GM21737 (cell line): Measurements from ENCODE around the gene SMIM20.

Experiments
- ATAC-seq: cut with Tn5 transposase; IDR thresholded peaks from one replicate; pipeline ENCODE4 v1.9.1; 2021; ENCODE audit warnings: mild to moderate bottlenecking, moderate library complexity; ENCODE audit not compliant: unreplicated experiment

Gene SMIM20

GRCh38 chr4:25925486-25926201, 11.6 kb downstream of the SMIM20 start:
- ATAC-seq: no peak

- ATAC-seq: no peak
These were observed 12.4 kb downstream of the SMIM20 start for GRCh38 chr4:25926462-25926861.

- no peak for ATAC-seq
These were observed 13.6 kb downstream of the SMIM20 start for GRCh38 chr4:25927361-25928195.

GRCh38 chr4:25928379-25929297, 14.6 kb downstream of the SMIM20 start:
- ATAC-seq: no peak

DNA sequence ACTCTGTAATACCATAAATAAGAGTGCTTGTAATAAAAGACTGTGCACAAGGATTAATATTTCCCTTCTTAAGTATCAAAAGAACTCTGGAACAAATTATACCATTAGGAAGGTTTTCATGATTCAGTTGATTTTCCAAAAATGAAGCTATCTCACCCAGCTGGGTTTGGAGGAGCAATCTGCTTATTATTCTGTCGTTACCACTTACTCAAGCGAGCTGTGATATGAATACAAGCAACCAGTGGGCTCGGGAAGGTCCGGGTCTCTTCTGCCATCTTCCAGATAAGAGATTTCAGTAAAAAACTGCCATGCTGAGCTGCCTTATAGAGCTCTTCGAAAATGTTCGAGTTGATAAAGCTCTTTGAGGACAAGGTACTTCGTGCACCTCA, 15.3 kb downstream of the SMIM20 start:
- ATAC-seq: no peak

GRCh38 chr4:25930731-25931354, 16.8 kb downstream of the SMIM20 start:
- no peak for ATAC-seq

DNA sequence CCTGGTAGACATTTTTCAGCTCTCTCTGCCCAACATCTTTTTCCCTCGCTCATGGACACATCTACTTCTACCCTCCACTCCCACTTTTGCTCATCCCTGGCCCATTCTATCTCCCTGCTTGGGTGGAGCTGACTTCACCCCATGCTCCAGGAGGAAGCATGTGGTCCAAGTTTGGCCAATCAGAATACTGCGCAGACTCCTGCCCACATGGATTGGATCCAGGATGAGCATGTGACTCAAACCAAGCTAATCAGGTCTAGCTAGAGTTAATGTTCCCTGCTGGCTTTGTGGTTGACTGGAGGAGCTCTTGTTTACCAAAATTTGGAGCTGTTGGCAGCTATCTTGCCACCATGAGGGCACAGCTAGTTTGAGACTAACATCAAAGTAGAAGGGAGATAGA, 22.7 kb downstream of the SMIM20 start:
- no peak for ATAC-seq

DNA sequence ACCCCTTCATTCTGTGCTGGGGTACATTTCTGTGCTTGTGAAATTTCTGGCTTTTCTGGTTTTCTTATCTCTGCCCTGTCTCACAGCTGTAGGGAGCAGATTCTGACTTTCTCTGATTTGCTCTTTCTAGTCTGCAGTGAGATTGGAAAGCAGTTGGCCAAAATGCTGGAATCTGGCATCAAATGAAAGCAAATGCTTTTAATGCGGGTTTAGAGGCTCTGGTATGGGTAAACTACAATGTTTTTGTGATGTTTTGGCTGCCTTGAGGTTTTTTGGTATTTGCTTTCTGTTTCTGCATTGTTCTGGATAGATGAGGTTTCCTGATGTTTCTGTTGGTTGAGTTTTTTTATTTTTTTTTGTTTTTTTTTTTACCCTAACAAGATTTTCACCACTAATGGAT, 23.8 kb downstream of the SMIM20 start:
- no peak for ATAC-seq

GRCh38 chr4:25938366-25938765, 24.3 kb downstream of the SMIM20 start:
- ATAC-seq: peak; percentile 28

DNA sequence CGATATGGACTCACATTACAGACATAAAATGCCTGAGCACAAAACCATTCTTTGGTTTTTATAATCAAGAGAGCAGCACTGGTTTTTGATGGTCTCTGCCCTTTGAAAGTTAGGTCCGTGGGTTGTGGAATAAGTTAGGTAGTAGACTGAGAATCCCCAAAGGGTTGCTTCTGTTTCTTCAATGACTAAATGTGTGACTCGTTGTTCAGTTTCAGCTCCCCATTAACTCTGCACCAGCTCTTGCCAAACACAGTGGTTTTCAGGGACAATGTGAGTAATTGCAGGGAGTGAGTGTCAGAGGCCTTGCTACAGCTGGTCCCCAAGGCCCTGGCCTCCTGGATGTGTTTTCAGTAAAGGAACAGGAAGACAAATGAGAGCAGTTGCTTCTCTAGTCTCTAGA, 24.8 kb downstream of the SMIM20 start:
- peak; percentile 87 for ATAC-seq

DNA sequence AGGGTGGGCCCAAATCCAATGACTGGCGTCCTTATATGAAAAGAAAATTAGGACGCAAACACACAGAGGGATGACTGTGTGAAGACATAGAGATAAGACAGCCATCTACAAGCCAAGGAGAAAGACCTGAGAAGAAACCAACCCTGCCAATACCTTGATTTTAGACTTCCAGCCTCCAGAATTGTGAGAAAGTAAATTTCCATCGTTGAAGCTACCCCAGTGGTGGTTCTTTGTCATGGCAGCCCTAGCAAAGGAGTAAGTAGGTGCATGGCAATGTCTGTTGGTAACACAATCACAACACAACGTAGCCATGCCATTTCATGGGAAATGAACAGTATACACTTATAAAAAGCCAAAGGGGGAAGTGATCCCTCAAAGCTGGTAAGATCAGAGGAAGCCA, 25.3 kb downstream of the SMIM20 start:
- no peak for ATAC-seq

GRCh38 chr4:25941457-25942221, 27.6 kb downstream of the SMIM20 start:
- ATAC-seq: no peak

DNA sequence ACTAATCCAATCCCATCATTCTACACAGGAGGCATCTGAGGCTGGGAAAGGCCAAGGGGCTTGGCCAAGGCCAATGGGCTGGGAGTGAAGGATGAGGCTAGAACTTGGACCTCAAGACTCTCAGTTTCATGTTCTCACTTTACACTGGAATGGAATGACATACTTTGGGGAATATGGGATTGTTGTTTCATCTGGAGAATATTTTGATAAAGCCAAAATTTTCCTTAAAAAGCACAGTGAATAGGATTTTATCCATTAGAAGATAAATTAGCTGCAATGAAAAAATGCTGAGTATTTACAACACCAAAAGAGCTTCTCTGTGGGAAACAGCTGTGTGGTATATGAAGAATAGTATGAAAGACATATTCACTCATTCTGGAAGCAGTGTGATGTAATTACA, 29.3 kb downstream of the SMIM20 start:
- no peak for ATAC-seq

GRCh38 chr4:25943805-25944204, 29.8 kb downstream of the SMIM20 start:
- no peak for ATAC-seq

DNA sequence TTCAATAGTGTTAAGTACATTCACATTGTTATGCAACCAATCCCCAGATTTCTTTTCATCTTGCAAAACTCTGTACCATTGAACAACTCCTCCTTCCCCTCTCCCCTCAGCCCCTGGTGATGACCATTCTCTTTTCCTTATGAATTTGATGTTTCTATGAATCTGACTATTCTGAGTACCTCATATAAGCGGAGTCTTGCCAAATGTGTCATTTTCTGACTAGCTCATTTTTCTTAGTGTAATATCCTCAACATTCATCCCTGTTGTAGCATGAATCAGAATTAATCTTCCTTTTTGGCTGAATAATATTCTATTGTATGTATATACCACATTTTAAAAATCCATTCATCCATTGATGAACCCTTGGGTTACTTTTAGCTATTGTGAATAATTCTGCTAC, 34.0 kb downstream of the SMIM20 start:
- no peak for ATAC-seq

GRCh38 chr4:25949173-25949748, 35.2 kb downstream of the SMIM20 start:
- no peak for ATAC-seq

DNA sequence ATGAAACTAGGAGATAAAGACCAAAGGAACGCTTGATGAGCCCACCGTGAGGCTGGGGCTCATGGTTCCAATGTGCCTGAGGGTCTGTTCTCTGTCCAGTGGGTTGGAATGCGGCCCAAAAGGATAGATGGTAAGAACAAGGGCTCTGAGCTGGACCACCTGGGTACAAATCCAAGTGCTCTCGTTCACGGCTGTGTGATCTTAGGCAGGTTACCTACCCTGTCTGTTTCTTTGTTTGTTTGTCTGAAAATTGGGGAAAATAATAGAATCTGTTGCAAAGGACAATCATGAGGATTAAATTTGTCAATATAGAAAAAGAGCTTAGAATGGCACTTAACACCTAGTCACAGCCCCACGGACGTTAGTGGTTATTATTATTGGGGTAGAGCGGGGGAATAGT, 36.0 kb downstream of the SMIM20 start:
- no peak for ATAC-seq

GRCh38 chr4:25950461-25951389, 36.7 kb downstream of the SMIM20 start:
- no peak for ATAC-seq
